Upper lobe of left lung (tissue), 6 donors: Measurements from ENCODE around the gene SCYGR1. TPM values are rescaled to one million over a fixed set of nuclear protein-coding genes. Genes with fewer than 3 reads are reported as not detected.

Source experiments
- ATAC-seq, 2 donors: fragments of 200-7000 bp; cut with Tn5 transposase; one replicate each; pipeline ENCODE4 v1.9.1; 2022; ENCODE audit warnings: mild to moderate bottlenecking in 2 of 2, moderate library complexity in 2 of 2; ENCODE audit not compliant: low FRiP score in 2 of 2
- DNase-seq, 2 donors: peaks; one replicate each; pipeline ENCODE4 v3.0.0-alpha.2; 2019 to 2020
- H3K27ac ChIP-seq, 4 donors: fragments of 200-600 bp; sonication (generic); one replicate each; pipeline ENCODE4 v1.5.1; 2016 to 2019
- H3K27me3 ChIP-seq, 4 donors: fragments of 200-600 bp; sonication (generic); one replicate each; pipeline ENCODE4 v1.5.1; 2017 to 2019
- H3K36me3 ChIP-seq, 4 donors: fragments of 200-600 bp; sonication (generic); one replicate each; pipeline ENCODE4 v1.5.1; 2016 to 2019
- H3K4me1 ChIP-seq, 4 donors: fragments of 200-600 bp; sonication (generic); one replicate each; pipeline ENCODE4 v1.5.1; 2018 to 2019
- H3K4me3 ChIP-seq, 4 donors: fragments of 200-600 bp; sonication (generic); one replicate each; pipeline ENCODE4 v1.5.1; 2017 to 2019; ENCODE audit warnings: mild to moderate bottlenecking in 2 of 4, moderate library complexity in 1 of 4
- H3K9me3 ChIP-seq, 4 donors: fragments of 200-600 bp; sonication (generic); one replicate each; pipeline ENCODE4 v1.5.1; 2018 to 2019
- CTCF ChIP-seq, 6 experiments: fragments of 450-650 bp in 4 of 6; fragments of 200-600 bp in 2 of 6; sonication (generic) in 2 of 6; IDR thresholded peaks; one replicate each; pipeline ENCODE4 v1.5.1; 2016 to 2019; ENCODE audit warnings: antibody characterized with exemption in 6 of 6
- EP300 ChIP-seq, 4 donors: sonication (generic); formaldehyde crosslinking; IDR thresholded peaks; one replicate each; pipeline ENCODE4 v1.5.1; 2017; ENCODE audit warnings: antibody characterized with exemption in 4 of 4, control low read depth in 2 of 4
- POLR2A ChIP-seq, 4 donors: fragments of 450-650 bp; IDR thresholded peaks; one replicate each; pipeline ENCODE4 v1.5.1; 2016 to 2017; ENCODE audit warnings: antibody characterized with exemption in 4 of 4, mild to moderate bottlenecking in 2 of 4
- POLR2AphosphoS5 ChIP-seq, 2 donors: sonication (generic); formaldehyde crosslinking; IDR thresholded peaks; one replicate each; pipeline ENCODE4 v1.5.1; 2017; ENCODE audit warnings: antibody characterized with exemption in 2 of 2
- WGBS, 2 donors: methylation state at CpG; one replicate each; pipeline ENCODE4 v1.1.5; 2017 to 2018; 5-methylcytosine and 5-hydroxymethylcytosine counted together
- total RNA-seq, 6 donors: library from RNA; depleted of rRNA in 4 of 6; stranded (reverse); fragments of >200 nt in 4 of 6; gene quantifications; one replicate each; pipeline versions ENCODE4 v1.1.0 to v1.2.1, GENCODE V29; 2016 to 2021
- donor health status: DM: no; HTN: no; CAD: no; lungs with moderate emphysema.
- donor health status: DM: no; HTN: yes; CAD: no; lungs with severe emphysema.

The SCYGR1 gene
- total RNA-seq, 6 donors from 2014 or later, result not detected

GRCh38 chr2:227402321-227402720 is 14.6 kb upstream of the SCYGR1 start:
- Histone ChIP-seq H3K9me3 (no peaks in the 10 kb centered on the region), H3K27ac (no peak overlapping the region), H3K36me3 (no peaks in the 10 kb centered on the region), H3K4me1 (peaks cover 7 to 16% (median 16%) of the 10 kb centered on the region in 4 donors), H3K27me3 (no peaks in the 10 kb centered on the region), H3K4me3 (no peak overlapping the region)
- no peak for TF ChIP-seq POLR2A (IDR thresholded peaks at IDR 0.05)
- TF ChIP-seq POLR2AphosphoS5 (IDR thresholded peaks at IDR 0.05), result no peak
- TF ChIP-seq CTCF (IDR thresholded peaks at IDR 0.05), result no peak
- TF ChIP-seq EP300 (IDR thresholded peaks at IDR 0.05), result no peak
- no peak for DNase-seq
- no peak for ATAC-seq

GRCh38 chr2:227401550-227401949 is 13.8 kb upstream of the SCYGR1 start:
- WGBS, 2 donors, result 83 to 84% methylated on average over 2 of the region's 2 CpGs
- Histone ChIP-seq H3K27me3 (no peaks in the 10 kb centered on the region), H3K36me3 (no peaks in the 10 kb centered on the region), H3K9me3 (no peaks in the 10 kb centered on the region), H3K4me3 (no peak overlapping the region), H3K4me1 (peaks cover 0 to 8% (median 8%) of the 10 kb centered on the region in 4 donors), H3K27ac (no peak overlapping the region)
- DNase-seq (no peak), ATAC-seq (no peak)
- no peak for TF ChIP-seq CTCF (IDR thresholded peaks at IDR 0.05)
- no peak for TF ChIP-seq POLR2A (IDR thresholded peaks at IDR 0.05)
- TF ChIP-seq EP300 (IDR thresholded peaks at IDR 0.05), result no peak
- TF ChIP-seq POLR2AphosphoS5 (IDR thresholded peaks at IDR 0.05), result no peak

GRCh38 chr2:227398684-227399670 is 11.2 kb upstream of the SCYGR1 start:
- Histone ChIP-seq H3K27ac (no peak overlapping the region), H3K4me1 (no peaks in the 10 kb centered on the region), H3K36me3 (no peaks in the 10 kb centered on the region), H3K4me3 (no peak overlapping the region), H3K27me3 (no peaks in the 10 kb centered on the region), H3K9me3 (no peaks in the 10 kb centered on the region)
- 80% methylated on average over 4 of the region's 4 CpGs for WGBS, 2 donors
- ATAC-seq (no peak), DNase-seq (no peak)
- TF ChIP-seq CTCF (IDR thresholded peaks at IDR 0.05), result no peak
- TF ChIP-seq EP300 (IDR thresholded peaks at IDR 0.05), result no peak
- TF ChIP-seq POLR2A (IDR thresholded peaks at IDR 0.05), result no peak
- TF ChIP-seq POLR2AphosphoS5 (IDR thresholded peaks at IDR 0.05), result no peak

- DNase-seq, result no peak
- TF ChIP-seq CTCF (IDR thresholded peaks at IDR 0.05), result no peak
- TF ChIP-seq EP300 (IDR thresholded peaks at IDR 0.05), result no peak
- no peak for TF ChIP-seq POLR2AphosphoS5 (IDR thresholded peaks at IDR 0.05)
- no peak for TF ChIP-seq POLR2A (IDR thresholded peaks at IDR 0.05)
- no peak for ATAC-seq
- Histone ChIP-seq H3K4me1 (no peaks in the 10 kb centered on the region), H3K27me3 (no peaks in the 10 kb centered on the region), H3K4me3 (no peak overlapping the region), H3K9me3 (no peaks in the 10 kb centered on the region), H3K36me3 (no peaks in the 10 kb centered on the region), H3K27ac (no peak overlapping the region)
- 38 to 55% methylated on average over 4 of the region's 4 CpGs for WGBS, 2 donors
Observed at GRCh38 chr2:227397562-227397961, 9.8 kb upstream of the SCYGR1 start.
